ENCODE results near the gene SERINC4. TPM values are rescaled to one million over a fixed set of nuclear protein-coding genes. Genes with fewer than 3 reads are reported as not detected.

Gene SERINC4
- total and polyA plus RNA-seq, 10 of the 15 experiments (the other 5 are each of a cell fraction or from before 2014, with no cell fraction given), result 0.06 to 0.96 (median 0.26) TPM; not detected in 1

DNA sequence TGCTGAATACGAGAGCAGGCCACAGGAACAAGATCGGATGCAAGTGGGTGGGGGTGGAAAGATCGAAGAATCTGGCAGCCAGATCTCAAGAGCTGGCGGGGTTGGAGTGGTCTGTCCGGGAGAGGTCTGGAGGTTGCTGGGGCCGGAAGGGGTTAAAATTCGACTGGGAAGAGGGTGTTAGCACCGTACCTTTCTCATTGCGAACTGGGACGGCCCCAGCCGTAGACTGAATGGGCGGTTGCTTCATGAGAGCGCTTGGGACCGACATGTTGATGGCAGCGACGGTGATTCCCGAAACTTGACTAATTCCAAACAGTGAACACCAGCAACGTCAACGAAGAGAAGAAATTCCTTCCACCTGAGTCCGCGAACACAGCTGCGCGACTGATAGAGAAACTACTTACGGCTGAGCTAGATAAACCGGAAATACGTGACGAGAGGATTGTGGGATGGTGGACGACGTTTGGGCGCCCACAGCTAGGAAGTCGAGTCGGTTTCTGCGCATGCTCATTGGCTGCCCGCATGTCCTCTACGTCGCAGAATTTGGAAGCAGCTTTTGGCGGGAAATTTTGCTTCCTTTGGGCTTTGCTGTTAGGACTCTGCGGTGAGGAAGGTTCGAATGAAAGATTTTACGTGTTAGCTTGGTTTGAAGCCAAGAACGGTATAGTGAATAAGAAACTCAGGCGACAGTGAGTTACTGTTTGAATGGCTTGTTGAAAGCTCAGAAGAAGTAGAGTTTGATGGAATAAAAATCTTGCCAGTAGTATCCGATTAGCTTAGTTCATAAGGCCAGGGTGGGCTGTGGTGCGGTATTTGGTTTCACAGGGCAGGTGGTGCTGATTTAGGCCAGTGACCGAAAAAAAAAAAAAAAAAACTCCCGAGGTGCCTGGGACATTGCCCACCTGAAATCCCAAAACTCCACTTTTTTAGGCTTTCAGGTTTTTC is 24.6 kb upstream of the SERINC4 start, which contains the start of gene MFAP1 (continued):
- TF ChIP-seq, protein P1, sequence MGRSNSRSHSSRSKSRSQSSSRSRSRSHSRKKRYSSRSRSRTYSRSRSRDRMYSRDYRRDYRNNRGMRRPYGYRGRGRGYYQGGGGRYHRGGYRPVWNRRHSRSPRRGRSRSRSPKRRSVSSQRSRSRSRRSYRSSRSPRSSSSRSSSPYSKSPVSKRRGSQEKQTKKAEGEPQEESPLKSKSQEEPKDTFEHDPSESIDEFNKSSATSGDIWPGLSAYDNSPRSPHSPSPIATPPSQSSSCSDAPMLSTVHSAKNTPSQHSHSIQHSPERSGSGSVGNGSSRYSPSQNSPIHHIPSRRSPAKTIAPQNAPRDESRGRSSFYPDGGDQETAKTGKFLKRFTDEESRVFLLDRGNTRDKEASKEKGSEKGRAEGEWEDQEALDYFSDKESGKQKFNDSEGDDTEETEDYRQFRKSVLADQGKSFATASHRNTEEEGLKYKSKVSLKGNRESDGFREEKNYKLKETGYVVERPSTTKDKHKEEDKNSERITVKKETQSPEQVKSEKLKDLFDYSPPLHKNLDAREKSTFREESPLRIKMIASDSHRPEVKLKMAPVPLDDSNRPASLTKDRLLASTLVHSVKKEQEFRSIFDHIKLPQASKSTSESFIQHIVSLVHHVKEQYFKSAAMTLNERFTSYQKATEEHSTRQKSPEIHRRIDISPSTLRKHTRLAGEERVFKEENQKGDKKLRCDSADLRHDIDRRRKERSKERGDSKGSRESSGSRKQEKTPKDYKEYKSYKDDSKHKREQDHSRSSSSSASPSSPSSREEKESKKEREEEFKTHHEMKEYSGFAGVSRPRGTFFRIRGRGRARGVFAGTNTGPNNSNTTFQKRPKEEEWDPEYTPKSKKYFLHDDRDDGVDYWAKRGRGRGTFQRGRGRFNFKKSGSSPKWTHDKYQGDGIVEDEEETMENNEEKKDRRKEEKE (IDR thresholded peaks at IDR 0.05), result no peak
- TF ChIP-seq ZNF384 (IDR thresholded peaks at IDR 0.05; ENCODE audit: borderline replicate concordance, low read depth, low read length) (no peak), YBX1 (IDR thresholded peaks at IDR 0.05) (no peak), ZZZ3 (IDR thresholded peaks at IDR 0.05; ENCODE audit: control insufficient read depth, insufficient read length, low read depth) (no peak), JUND (IDR thresholded peaks at IDR 0.05; ENCODE audit: low read depth, low read length) (no peak), SIX5 (IDR thresholded peaks at IDR 0.05; ENCODE audit: low read depth, low read length, severe bottlenecking) (no peak), EP300 (IDR thresholded peaks at IDR 0.05; ENCODE audit: borderline replicate concordance in 1 of 2, control insufficient read depth in 1 of 2, low read depth in 2 of 2, low read length in 2 of 2) (0 out of 4 replicates have a peak, but pooled peaks of 1 of the 2 experiments have one; percentile 6), ZBED1 (IDR thresholded peaks at IDR 0.05; ENCODE audit: borderline replicate concordance) (peak; percentile 73; the same call in 1 of the 2 replicates), POLR2A (IDR thresholded peaks at IDR 0.05; ENCODE audit: low read depth, low read length) (peak; percentile 97), FOXK2 (IDR thresholded peaks at IDR 0.05) (no peak), SPI1 (IDR thresholded peaks at IDR 0.05; ENCODE audit: borderline replicate concordance, insufficient read depth, low read depth, low read length) (no peak), SRF (IDR thresholded peaks at IDR 0.05; ENCODE audit: low read depth in 2 of 2, low read length in 2 of 2) (no peak), BHLHE40 (IDR thresholded peaks at IDR 0.05; ENCODE audit: borderline replicate concordance in 1 of 2, low read depth in 2 of 2, low read length in 1 of 2) (peak in 1 of 2 experiments; percentile 26; a peak in 1 of 4 replicates), CEBPB (IDR thresholded peaks at IDR 0.05; ENCODE audit: borderline replicate concordance in 1 of 2, low read depth in 2 of 2, low read length in 2 of 2) (no peak), NFYB (IDR thresholded peaks at IDR 0.05; ENCODE audit: insufficient read depth, low read depth, low read length) (peak; percentile 62; the same call in 1 of the 2 replicates), FOXM1 (IDR thresholded peaks at IDR 0.05; ENCODE audit: low read depth, low read length) (no peak; the same call in 1 of the 2 replicates)
- TF ChIP-seq, protein P2, sequence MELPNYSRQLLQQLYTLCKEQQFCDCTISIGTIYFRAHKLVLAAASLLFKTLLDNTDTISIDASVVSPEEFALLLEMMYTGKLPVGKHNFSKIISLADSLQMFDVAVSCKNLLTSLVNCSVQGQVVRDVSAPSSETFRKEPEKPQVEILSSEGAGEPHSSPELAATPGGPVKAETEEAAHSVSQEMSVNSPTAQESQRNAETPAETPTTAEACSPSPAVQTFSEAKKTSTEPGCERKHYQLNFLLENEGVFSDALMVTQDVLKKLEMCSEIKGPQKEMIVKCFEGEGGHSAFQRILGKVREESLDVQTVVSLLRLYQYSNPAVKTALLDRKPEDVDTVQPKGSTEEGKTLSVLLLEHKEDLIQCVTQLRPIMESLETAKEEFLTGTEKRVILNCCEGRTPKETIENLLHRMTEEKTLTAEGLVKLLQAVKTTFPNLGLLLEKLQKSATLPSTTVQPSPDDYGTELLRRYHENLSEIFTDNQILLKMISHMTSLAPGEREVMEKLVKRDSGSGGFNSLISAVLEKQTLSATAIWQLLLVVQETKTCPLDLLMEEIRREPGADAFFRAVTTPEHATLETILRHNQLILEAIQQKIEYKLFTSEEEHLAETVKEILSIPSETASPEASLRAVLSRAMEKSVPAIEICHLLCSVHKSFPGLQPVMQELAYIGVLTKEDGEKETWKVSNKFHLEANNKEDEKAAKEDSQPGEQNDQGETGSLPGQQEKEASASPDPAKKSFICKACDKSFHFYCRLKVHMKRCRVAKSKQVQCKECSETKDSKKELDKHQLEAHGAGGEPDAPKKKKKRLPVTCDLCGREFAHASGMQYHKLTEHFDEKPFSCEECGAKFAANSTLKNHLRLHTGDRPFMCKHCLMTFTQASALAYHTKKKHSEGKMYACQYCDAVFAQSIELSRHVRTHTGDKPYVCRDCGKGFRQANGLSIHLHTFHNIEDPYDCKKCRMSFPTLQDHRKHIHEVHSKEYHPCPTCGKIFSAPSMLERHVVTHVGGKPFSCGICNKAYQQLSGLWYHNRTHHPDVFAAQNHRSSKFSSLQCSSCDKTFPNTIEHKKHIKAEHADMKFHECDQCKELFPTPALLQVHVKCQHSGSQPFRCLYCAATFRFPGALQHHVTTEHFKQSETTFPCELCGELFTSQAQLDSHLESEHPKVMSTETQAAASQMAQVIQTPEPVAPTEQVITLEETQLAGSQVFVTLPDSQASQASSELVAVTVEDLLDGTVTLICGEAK (IDR thresholded peaks at IDR 0.05; ENCODE audit: borderline replicate concordance), result peak; percentile 87; the same call in 1 of the 2 replicates
- TF ChIP-seq, protein P3, sequence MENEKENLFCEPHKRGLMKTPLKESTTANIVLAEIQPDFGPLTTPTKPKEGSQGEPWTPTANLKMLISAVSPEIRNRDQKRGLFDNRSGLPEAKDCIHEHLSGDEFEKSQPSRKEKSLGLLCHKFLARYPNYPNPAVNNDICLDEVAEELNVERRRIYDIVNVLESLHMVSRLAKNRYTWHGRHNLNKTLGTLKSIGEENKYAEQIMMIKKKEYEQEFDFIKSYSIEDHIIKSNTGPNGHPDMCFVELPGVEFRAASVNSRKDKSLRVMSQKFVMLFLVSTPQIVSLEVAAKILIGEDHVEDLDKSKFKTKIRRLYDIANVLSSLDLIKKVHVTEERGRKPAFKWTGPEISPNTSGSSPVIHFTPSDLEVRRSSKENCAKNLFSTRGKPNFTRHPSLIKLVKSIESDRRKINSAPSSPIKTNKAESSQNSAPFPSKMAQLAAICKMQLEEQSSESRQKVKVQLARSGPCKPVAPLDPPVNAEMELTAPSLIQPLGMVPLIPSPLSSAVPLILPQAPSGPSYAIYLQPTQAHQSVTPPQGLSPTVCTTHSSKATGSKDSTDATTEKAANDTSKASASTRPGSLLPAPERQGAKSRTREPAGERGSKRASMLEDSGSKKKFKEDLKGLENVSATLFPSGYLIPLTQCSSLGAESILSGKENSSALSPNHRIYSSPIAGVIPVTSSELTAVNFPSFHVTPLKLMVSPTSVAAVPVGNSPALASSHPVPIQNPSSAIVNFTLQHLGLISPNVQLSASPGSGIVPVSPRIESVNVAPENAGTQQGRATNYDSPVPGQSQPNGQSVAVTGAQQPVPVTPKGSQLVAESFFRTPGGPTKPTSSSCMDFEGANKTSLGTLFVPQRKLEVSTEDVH (IDR thresholded peaks at IDR 0.05; ENCODE audit: low read depth, partially characterized antibody), result peak; percentile 98
